RWPE2 (cell line): ENCODE data around the gene CNTNAP2.

Experiments
- ATAC-seq: fragments of 200-7000 bp; cut with Tn5 transposase; 3 replicates; pipeline ENCODE4 v1.9.1; 2021; ENCODE audit warnings: low read depth
- DNase-seq: peaks from one replicate; pipeline ENCODE4 v3.0.0-alpha.2; 2020; ENCODE audit warnings: low spot score
- H3K27ac ChIP-seq: fragments of 450-650 bp; 2 replicates; pipeline ENCODE4 v1.5.1; 2017; ENCODE audit warnings: mild to moderate bottlenecking; ENCODE audit not compliant: poor library complexity, severe bottlenecking
- H3K27me3 ChIP-seq: fragments of 250-450 bp; sonication (Bioruptor Pico); 2 replicates; pipeline ENCODE4 v1.5.1; 2021; ENCODE audit warnings: mild to moderate bottlenecking, moderate library complexity; ENCODE audit not compliant: insufficient read depth, poor library complexity, severe bottlenecking
- H3K36me3 ChIP-seq: fragments of 250-450 bp; sonication (Bioruptor Pico); 2 replicates; pipeline ENCODE4 v1.5.1; 2020; ENCODE audit warnings: low read depth, mild to moderate bottlenecking, moderate library complexity
- H3K4me1 ChIP-seq: fragments of 250-450 bp; sonication (Bioruptor Pico); 2 replicates; pipeline ENCODE4 v1.5.1; 2021; ENCODE audit warnings: mild to moderate bottlenecking, moderate library complexity; ENCODE audit not compliant: insufficient read depth, poor library complexity, severe bottlenecking
- H3K4me3 ChIP-seq: fragments of 250-450 bp; sonication (Bioruptor Pico); 2 replicates; pipeline ENCODE4 v1.5.1; 2021; ENCODE audit warnings: mild to moderate bottlenecking, moderate library complexity; ENCODE audit not compliant: severe bottlenecking
- H3K9me3 ChIP-seq: fragments of 250-450 bp; sonication (Bioruptor Pico); 2 replicates; pipeline ENCODE4 v1.5.1; 2021; ENCODE audit warnings: mild to moderate bottlenecking, moderate library complexity; ENCODE audit not compliant: severe bottlenecking
- TF ChIP-seq, protein P1 (sequence below): fragments of 450-650 bp; IDR thresholded peaks from one replicate; pipeline ENCODE4 v1.5.1; 2017; ENCODE audit warnings: mild to moderate bottlenecking, moderate library complexity; ENCODE audit not compliant: poor library complexity, severe bottlenecking

The CNTNAP2 gene

DNA sequence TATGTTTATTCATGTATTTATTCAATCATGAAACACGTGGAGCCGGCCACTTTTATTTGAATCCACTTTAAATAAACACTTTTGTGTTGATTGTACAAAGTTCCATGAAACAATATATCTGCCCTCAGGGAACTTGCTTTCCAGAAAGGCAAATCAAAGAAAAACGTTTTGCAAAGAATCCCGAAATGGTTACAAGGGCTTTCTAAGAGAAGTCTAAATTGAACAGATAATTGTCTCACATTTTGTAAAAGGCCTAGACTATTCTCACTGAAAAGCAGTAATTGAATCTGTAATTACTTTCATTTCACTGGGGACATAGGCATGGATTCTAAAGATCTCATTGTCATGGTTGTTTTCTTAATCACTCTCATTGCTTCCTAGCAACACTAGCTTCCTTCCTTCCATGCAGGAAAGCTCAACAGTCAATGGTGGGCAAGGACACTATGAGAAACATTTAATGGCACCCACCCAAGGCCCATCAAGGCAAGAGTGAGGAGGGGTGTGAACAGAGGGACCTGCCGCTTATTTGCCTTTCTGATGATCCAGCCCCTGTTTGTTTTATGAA is 1851.5 kb downstream of the CNTNAP2 start:
- peaks cover 3% of the 10 kb centered on the region for H3K9me3 ChIP-seq
- DNase-seq (no peak), ATAC-seq (no peak)
- H3K27me3 ChIP-seq = no peaks in the 10 kb centered on the region
- TF ChIP-seq, protein P1, sequence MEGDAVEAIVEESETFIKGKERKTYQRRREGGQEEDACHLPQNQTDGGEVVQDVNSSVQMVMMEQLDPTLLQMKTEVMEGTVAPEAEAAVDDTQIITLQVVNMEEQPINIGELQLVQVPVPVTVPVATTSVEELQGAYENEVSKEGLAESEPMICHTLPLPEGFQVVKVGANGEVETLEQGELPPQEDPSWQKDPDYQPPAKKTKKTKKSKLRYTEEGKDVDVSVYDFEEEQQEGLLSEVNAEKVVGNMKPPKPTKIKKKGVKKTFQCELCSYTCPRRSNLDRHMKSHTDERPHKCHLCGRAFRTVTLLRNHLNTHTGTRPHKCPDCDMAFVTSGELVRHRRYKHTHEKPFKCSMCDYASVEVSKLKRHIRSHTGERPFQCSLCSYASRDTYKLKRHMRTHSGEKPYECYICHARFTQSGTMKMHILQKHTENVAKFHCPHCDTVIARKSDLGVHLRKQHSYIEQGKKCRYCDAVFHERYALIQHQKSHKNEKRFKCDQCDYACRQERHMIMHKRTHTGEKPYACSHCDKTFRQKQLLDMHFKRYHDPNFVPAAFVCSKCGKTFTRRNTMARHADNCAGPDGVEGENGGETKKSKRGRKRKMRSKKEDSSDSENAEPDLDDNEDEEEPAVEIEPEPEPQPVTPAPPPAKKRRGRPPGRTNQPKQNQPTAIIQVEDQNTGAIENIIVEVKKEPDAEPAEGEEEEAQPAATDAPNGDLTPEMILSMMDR = no peak
- no peaks in the 10 kb centered on the region for H3K36me3 ChIP-seq
- no peak overlapping the region for H3K27ac ChIP-seq
- H3K4me3 ChIP-seq = no peak overlapping the region
- no peaks in the 10 kb centered on the region for H3K4me1 ChIP-seq

DNA sequence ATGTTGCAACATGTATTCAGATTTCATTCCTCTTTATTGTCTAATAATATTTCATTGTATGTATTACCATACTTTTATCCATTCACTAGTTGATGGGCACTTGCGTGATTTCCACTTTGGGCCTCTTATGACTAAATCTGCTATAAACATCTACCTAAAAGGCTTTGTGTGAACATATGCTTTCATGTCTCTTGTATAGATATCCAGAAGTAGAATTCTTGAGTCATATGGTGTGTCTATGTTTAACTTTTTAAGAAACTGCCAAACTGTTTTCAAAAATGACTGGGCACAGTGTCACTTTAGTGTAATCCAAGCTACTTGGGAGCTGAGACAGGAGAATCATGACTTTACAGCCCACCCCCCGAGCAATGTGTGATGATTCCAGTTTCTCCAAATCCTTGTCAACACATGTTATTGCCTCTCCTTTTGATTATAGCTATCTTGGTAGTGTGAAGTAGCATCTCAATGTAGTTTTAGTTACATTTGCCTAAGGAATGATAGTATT is 1855.1 kb downstream of the CNTNAP2 start:
- Histone ChIP-seq H3K27me3 (no peaks in the 10 kb centered on the region), H3K9me3 (peaks cover 1% of the 10 kb centered on the region), H3K4me3 (no peak overlapping the region), H3K36me3 (no peaks in the 10 kb centered on the region), H3K4me1 (no peaks in the 10 kb centered on the region), H3K27ac (no peak overlapping the region)
- DNase-seq = no peak
- no peak for ATAC-seq
- TF ChIP-seq, protein P1 = no peak

DNA sequence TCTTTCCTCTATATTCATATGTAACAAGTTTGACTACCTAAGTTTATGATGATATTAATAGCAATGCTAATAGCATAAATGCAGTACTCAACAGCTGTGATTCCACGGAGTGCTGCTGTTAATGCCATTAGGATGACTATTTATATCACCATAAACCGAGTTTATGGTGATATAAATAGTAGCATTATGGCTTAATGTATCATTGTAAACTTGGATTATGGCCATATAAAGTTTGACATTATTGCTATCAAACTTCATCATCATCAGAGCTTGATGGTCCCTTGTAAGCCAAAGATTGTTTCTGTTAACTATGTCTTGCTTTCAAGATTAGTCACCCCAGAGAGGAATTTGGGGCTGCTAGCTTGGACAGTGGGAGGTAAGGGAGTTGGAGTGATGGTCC is 1861.6 kb downstream of the CNTNAP2 start:
- Histone ChIP-seq H3K4me3 (no peak overlapping the region), H3K27me3 (no peaks in the 10 kb centered on the region), H3K27ac (no peak overlapping the region), H3K36me3 (no peaks in the 10 kb centered on the region), H3K9me3 (no peaks in the 10 kb centered on the region), H3K4me1 (no peaks in the 10 kb centered on the region)
- DNase-seq (no peak), ATAC-seq (no peak)
- TF ChIP-seq, protein P1 = no peak

DNA sequence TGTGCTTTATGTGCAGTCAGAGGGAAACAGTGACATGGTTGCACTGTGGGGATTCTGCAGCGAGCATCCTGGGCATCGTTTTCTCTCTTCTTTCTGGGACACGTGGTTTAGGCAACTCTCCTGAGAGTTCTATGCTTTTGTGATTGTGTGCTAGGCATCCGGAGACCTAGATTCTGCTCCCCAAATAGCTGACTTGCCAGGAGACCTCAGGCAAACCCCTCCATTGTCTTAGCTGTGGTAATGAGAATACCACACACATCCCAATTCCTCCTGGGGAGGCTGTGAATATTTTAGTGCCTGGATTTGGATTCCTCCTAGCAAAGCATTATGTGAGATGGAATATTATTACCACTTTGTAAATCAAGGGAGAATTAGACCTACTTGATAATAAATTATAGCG is 1862.0 kb downstream of the CNTNAP2 start:
- Histone ChIP-seq H3K27ac (no peak overlapping the region), H3K36me3 (no peaks in the 10 kb centered on the region), H3K9me3 (no peaks in the 10 kb centered on the region), H3K4me1 (no peaks in the 10 kb centered on the region), H3K27me3 (no peaks in the 10 kb centered on the region), H3K4me3 (no peak overlapping the region)
- TF ChIP-seq, protein P1 = no peak
- ATAC-seq (no peak), DNase-seq (no peak)
